ENCODE measurements around the gene ACTN4. TPM values are rescaled to one million over a fixed set of nuclear protein-coding genes. Genes with fewer than 3 reads are reported as not detected.

Gene ACTN4
- total and polyA plus RNA-seq, 3 donors from 2014 or later: 112 to 158 (median 135) TPM

GRCh38 chr19:38615007-38615581, 32.4 kb upstream of the ACTN4 start:
- no peak overlapping the region for H3K27ac ChIP-seq
- no peak overlapping the region for H3K4me3 ChIP-seq
- no peak for DNase-seq
- intact Hi-C loops (cut with DNase I; ENCODE audit: low total_unique reads): loop anchor here (10.0 kb wide), 1 partner anchor 210 kb away; the partner anchor contains the start of gene FAM98C
- H3K4me1 ChIP-seq: peaks cover 6% of the 10 kb centered on the region
- no peaks in the 10 kb centered on the region for H3K36me3 ChIP-seq (ENCODE audit: low read depth, missing control alignments)
- TF ChIP-seq POLR2A (IDR thresholded peaks at IDR 0.05) (no peak), CTCF (IDR thresholded peaks at IDR 0.05) (no peak)
- H3K27me3 ChIP-seq: no peaks in the 10 kb centered on the region
- WGBS, 2 donors: 73 to 76% methylated on average over 7 of the region's 7 CpGs
- no peaks in the 10 kb centered on the region for H3K9me3 ChIP-seq

GRCh38 chr19:38616265-38616664, 31.2 kb upstream of the ACTN4 start:
- 95 to 96% methylated on average over 6 of the region's 6 CpGs for WGBS, 2 donors
- no peak overlapping the region for H3K27ac ChIP-seq
- TF ChIP-seq CTCF (IDR thresholded peaks at IDR 0.05) (no peak), POLR2A (IDR thresholded peaks at IDR 0.05) (no peak)
- no peaks in the 10 kb centered on the region for H3K27me3 ChIP-seq
- H3K4me1 ChIP-seq: peaks cover 7% of the 10 kb centered on the region
- H3K4me3 ChIP-seq: no peak overlapping the region
- no peaks in the 10 kb centered on the region for H3K36me3 ChIP-seq (ENCODE audit: low read depth, missing control alignments)
- intact Hi-C loops (cut with DNase I; ENCODE audit: low total_unique reads): loop anchor here (10.0 kb wide), 1 partner anchor 211 kb away; the partner anchor contains the start of gene FAM98C
- DNase-seq: no peak
- no peaks in the 10 kb centered on the region for H3K9me3 ChIP-seq

- H3K27me3 ChIP-seq: no peaks in the 10 kb centered on the region
- H3K36me3 ChIP-seq (ENCODE audit: low read depth, missing control alignments): no peaks in the 10 kb centered on the region
- H3K4me3 ChIP-seq: peak overlapping the region in 1 of 2 donors; percentile 94
- no peaks in the 10 kb centered on the region for H3K9me3 ChIP-seq
- H3K4me1 ChIP-seq: peaks cover 7% of the 10 kb centered on the region
- 69% methylated on average over 7 to 9 of the region's 9 CpGs for WGBS, 2 donors
- H3K27ac ChIP-seq: no peak overlapping the region
- intact Hi-C loops (cut with DNase I; ENCODE audit: low total_unique reads): loop anchor here (10.0 kb wide), 1 partner anchor 213 kb away; the partner anchor contains the start of gene FAM98C
- no peak for TF ChIP-seq POLR2A (IDR thresholded peaks at IDR 0.05)
- TF ChIP-seq CTCF (IDR thresholded peaks at IDR 0.05): no peak
- no peak for DNase-seq
These were observed 30.1 kb upstream of the ACTN4 start for GRCh38 chr19:38617283-38617763.

GRCh38 chr19:38617764-38618589, 29.5 kb upstream of the ACTN4 start, which contains the start of gene MAP4K1:
MAP4K1 (minus strand) TSS chr19:38617953; CDS start chr19:38617895, 58 bp downstream.
- peak within 1 kb of the TSS; percentile 83 to 94 for H3K4me3 ChIP-seq
- no peak within 1 kb of the TSS for H3K27ac ChIP-seq
- TF ChIP-seq POLR2A (IDR thresholded peaks at IDR 0.05): no peak
- no peak for TF ChIP-seq CTCF (IDR thresholded peaks at IDR 0.05)
- DNase-seq: peak; percentile 25
- no peaks in the 10 kb centered on the region for H3K27me3 ChIP-seq
- H3K4me1 ChIP-seq: peaks cover 7% of the 10 kb centered on the region
- intact Hi-C loops (cut with DNase I; ENCODE audit: low total_unique reads): loop anchor here (10.0 kb wide), 1 partner anchor 213 kb away; the partner anchor contains the start of gene FAM98C
- 18 to 32% methylated on average over 20 to 27 of the region's 28 CpGs for WGBS, 2 donors
- H3K36me3 ChIP-seq (ENCODE audit: low read depth, missing control alignments): no peaks in the 10 kb centered on the region
- H3K9me3 ChIP-seq: no peaks in the 10 kb centered on the region
